SK-N-SH treated with all-trans-retinoic acid at 6 μM for 48 hours (cell line): ENCODE data around the gene SPN.
"Not testable (repeated sequence)": the region's sequence is repeated elsewhere in the genome, so short reads cannot be mapped to it uniquely, and the experiment has no call there.

Source experiments
- ATAC-seq: fragments of 200-7000 bp; cut with Tn5 transposase; 3 replicates; pipeline ENCODE4 v1.9.1; 2020; ENCODE audit warnings: mild to moderate bottlenecking, moderate library complexity
- ARNTL ChIP-seq: fragments of 450-650 bp; formaldehyde crosslinking; IDR thresholded peaks from 2 replicates; pipeline ENCODE4 v1.5.0; 2020; ENCODE audit warnings: low read depth, mild to moderate bottlenecking, moderate library complexity, borderline replicate concordance
- BACH2 ChIP-seq: fragments of 250-450 bp; sonication (Bioruptor Pico); IDR thresholded peaks from 2 replicates; pipeline ENCODE4 v1.9.0; 2021; ENCODE audit warnings: mild to moderate bottlenecking, borderline replicate concordance
- CSDC2 ChIP-seq: fragments of 250-450 bp; sonication (Bioruptor Pico); IDR thresholded peaks from 2 replicates; pipeline ENCODE4 v1.5.0; 2020; ENCODE audit warnings: mild to moderate bottlenecking, moderate library complexity
- CSRNP3 ChIP-seq: fragments of 250-450 bp; sonication (Bioruptor Pico); IDR thresholded peaks from 2 replicates; pipeline ENCODE4 v1.5.1; 2021; ENCODE audit warnings: mild to moderate bottlenecking, moderate library complexity
- ESRRG ChIP-seq: fragments of 250-450 bp; sonication (Bioruptor Pico); IDR thresholded peaks from 2 replicates; pipeline ENCODE4 v1.6.1; 2021; ENCODE audit warnings: mild to moderate bottlenecking
- GLIS3 ChIP-seq: fragments of 250-450 bp; sonication (Bioruptor Pico); IDR thresholded peaks from 2 replicates; pipeline ENCODE4 v1.5.0; 2020; ENCODE audit warnings: mild to moderate bottlenecking, moderate library complexity
- ISL1 ChIP-seq: fragments of 250-450 bp; sonication (Bioruptor Pico); IDR thresholded peaks from 2 replicates; pipeline ENCODE4 v2.1.2; 2022; ENCODE audit warnings: mild to moderate bottlenecking, moderate library complexity
- OSR1 ChIP-seq: fragments of 250-450 bp; sonication (Bioruptor Pico); IDR thresholded peaks from 2 replicates; pipeline ENCODE4 v1.8.0; 2022; ENCODE audit warnings: moderate library complexity, mild to moderate bottlenecking, inconsistent platforms
- PATZ1 ChIP-seq: fragments of 250-450 bp; sonication (Bioruptor Pico); IDR thresholded peaks from 2 replicates; pipeline ENCODE4 v1.8.0; 2020; ENCODE audit warnings: mild to moderate bottlenecking, moderate library complexity, borderline replicate concordance
- POU6F1 ChIP-seq: fragments of 250-450 bp; sonication (Bioruptor Pico); IDR thresholded peaks from 2 replicates; pipeline ENCODE4 v1.8.0; 2021; ENCODE audit warnings: low read depth, mild to moderate bottlenecking, moderate library complexity, borderline replicate concordance
- PPARA ChIP-seq: fragments of 250-450 bp; sonication (Bioruptor Pico); IDR thresholded peaks from 2 replicates; pipeline ENCODE4 v1.5.0; 2020; ENCODE audit warnings: mild to moderate bottlenecking, borderline replicate concordance
- RARB ChIP-seq: fragments of 250-450 bp; sonication (Bioruptor Pico); IDR thresholded peaks from 2 replicates; pipeline ENCODE4 v1.8.0; 2021; ENCODE audit warnings: mild to moderate bottlenecking, moderate library complexity
- SNAI2 ChIP-seq: fragments of 250-450 bp; sonication (Bioruptor Pico); IDR thresholded peaks from 2 replicates; pipeline ENCODE4 v1.5.0; 2020; ENCODE audit warnings: mild to moderate bottlenecking, moderate library complexity
- TCF4 ChIP-seq: fragments of 250-450 bp; sonication (Bioruptor Pico); IDR thresholded peaks from 2 replicates; pipeline ENCODE4 v1.8.0; 2021; ENCODE audit warnings: mild to moderate bottlenecking, moderate library complexity, borderline replicate concordance
- TOX ChIP-seq: fragments of 250-450 bp; sonication (Bioruptor Pico); IDR thresholded peaks from 2 replicates; pipeline ENCODE4 v1.8.0; 2021; ENCODE audit warnings: mild to moderate bottlenecking, moderate library complexity, borderline replicate concordance
- ZC3H10 ChIP-seq: fragments of 250-450 bp; sonication (Bioruptor Pico); IDR thresholded peaks from 2 replicates; pipeline ENCODE4 v1.5.1; 2021; ENCODE audit warnings: mild to moderate bottlenecking, moderate library complexity
- ZFP3 ChIP-seq: fragments of 250-450 bp; sonication (Bioruptor Pico); IDR thresholded peaks from 2 replicates; pipeline ENCODE4 v1.5.0; 2020; ENCODE audit warnings: mild to moderate bottlenecking, moderate library complexity
- ZNF70 ChIP-seq: fragments of 450-650 bp; formaldehyde crosslinking; IDR thresholded peaks from 2 replicates; pipeline ENCODE4 v1.5.0; 2020; ENCODE audit warnings: mild to moderate bottlenecking, moderate library complexity
- TF ChIP-seq, protein P1 (sequence below): fragments of 250-450 bp; sonication (Bioruptor Pico); IDR thresholded peaks from 2 replicates; pipeline ENCODE4 v1.5.0; 2020; ENCODE audit warnings: mild to moderate bottlenecking, moderate library complexity
- TF ChIP-seq, protein P2 (sequence below): fragments of 250-450 bp; sonication (Bioruptor Pico); IDR thresholded peaks from 2 replicates; pipeline ENCODE4 v1.5.1; 2020; ENCODE audit warnings: low read depth, mild to moderate bottlenecking, moderate library complexity

The SPN gene

GRCh38 chr16:29651774-29652349 is 11.2 kb upstream of the SPN start:
- ATAC-seq, result no peak
- TF ChIP-seq ESRRG (CRISPR knock-in tag), result no peak
- TF ChIP-seq BACH2 (CRISPR knock-in tag), result no peak
- TF ChIP-seq ZFP3 (CRISPR knock-in tag), result no peak
- TF ChIP-seq RARB (CRISPR knock-in tag), result no peak
- TF ChIP-seq PATZ1 (CRISPR knock-in tag), result no peak
- no peak for TF ChIP-seq OSR1 (CRISPR knock-in tag)
- no peak for TF ChIP-seq CSRNP3
- no peak for TF ChIP-seq PPARA (CRISPR knock-in tag)

- ATAC-seq, result no peak
- TF ChIP-seq GLIS3 (CRISPR knock-in tag) (no peak), SNAI2 (CRISPR knock-in tag) (no peak), BACH2 (CRISPR knock-in tag) (no peak), OSR1 (CRISPR knock-in tag) (no peak), ISL1 (CRISPR knock-in tag) (no peak), TCF4 (CRISPR knock-in tag) (no peak), ZNF70 (CRISPR knock-in tag) (no peak), CSDC2 (CRISPR knock-in tag) (no peak), ARNTL (CRISPR knock-in tag) (no peak), POU6F1 (CRISPR knock-in tag) (no peak), ZC3H10 (CRISPR knock-in tag) (no peak), ESRRG (CRISPR knock-in tag) (no peak), ZFP3 (CRISPR knock-in tag) (no peak), TOX (CRISPR knock-in tag) (no peak), CSRNP3 (no peak), PATZ1 (CRISPR knock-in tag) (no peak), RARB (CRISPR knock-in tag) (no peak), PPARA (CRISPR knock-in tag) (no peak)
- TF ChIP-seq, protein P1, sequence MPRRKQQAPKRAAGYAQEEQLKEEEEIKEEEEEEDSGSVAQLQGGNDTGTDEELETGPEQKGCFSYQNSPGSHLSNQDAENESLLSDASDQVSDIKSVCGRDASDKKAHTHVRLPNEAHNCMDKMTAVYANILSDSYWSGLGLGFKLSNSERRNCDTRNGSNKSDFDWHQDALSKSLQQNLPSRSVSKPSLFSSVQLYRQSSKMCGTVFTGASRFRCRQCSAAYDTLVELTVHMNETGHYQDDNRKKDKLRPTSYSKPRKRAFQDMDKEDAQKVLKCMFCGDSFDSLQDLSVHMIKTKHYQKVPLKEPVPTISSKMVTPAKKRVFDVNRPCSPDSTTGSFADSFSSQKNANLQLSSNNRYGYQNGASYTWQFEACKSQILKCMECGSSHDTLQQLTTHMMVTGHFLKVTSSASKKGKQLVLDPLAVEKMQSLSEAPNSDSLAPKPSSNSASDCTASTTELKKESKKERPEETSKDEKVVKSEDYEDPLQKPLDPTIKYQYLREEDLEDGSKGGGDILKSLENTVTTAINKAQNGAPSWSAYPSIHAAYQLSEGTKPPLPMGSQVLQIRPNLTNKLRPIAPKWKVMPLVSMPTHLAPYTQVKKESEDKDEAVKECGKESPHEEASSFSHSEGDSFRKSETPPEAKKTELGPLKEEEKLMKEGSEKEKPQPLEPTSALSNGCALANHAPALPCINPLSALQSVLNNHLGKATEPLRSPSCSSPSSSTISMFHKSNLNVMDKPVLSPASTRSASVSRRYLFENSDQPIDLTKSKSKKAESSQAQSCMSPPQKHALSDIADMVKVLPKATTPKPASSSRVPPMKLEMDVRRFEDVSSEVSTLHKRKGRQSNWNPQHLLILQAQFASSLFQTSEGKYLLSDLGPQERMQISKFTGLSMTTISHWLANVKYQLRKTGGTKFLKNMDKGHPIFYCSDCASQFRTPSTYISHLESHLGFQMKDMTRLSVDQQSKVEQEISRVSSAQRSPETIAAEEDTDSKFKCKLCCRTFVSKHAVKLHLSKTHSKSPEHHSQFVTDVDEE, result no peak
- TF ChIP-seq, protein P2, sequence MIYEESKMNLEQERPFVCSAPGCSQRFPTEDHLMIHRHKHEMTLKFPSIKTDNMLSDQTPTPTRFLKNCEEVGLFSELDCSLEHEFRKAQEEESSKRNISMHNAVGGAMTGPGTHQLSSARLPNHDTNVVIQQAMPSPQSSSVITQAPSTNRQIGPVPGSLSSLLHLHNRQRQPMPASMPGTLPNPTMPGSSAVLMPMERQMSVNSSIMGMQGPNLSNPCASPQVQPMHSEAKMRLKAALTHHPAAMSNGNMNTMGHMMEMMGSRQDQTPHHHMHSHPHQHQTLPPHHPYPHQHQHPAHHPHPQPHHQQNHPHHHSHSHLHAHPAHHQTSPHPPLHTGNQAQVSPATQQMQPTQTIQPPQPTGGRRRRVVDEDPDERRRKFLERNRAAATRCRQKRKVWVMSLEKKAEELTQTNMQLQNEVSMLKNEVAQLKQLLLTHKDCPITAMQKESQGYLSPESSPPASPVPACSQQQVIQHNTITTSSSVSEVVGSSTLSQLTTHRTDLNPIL (CRISPR knock-in tag), result no peak
Measured at GRCh38 chr16:29653471-29653870, 9.6 kb upstream of the SPN start.

GRCh38 chr16:29653890-29654289 is 9.2 kb upstream of the SPN start:
- not testable (repeated sequence) for ATAC-seq
